ENCODE results near the gene HOXC13. TPM values are rescaled to one million over a fixed set of nuclear protein-coding genes. Genes with fewer than 3 reads are reported as not detected.

Gene HOXC13
- total RNA-seq, 3 donors from 2014 or later (not counting 1 experiment from before 2014, with no cell fraction given), result not detected

DNA sequence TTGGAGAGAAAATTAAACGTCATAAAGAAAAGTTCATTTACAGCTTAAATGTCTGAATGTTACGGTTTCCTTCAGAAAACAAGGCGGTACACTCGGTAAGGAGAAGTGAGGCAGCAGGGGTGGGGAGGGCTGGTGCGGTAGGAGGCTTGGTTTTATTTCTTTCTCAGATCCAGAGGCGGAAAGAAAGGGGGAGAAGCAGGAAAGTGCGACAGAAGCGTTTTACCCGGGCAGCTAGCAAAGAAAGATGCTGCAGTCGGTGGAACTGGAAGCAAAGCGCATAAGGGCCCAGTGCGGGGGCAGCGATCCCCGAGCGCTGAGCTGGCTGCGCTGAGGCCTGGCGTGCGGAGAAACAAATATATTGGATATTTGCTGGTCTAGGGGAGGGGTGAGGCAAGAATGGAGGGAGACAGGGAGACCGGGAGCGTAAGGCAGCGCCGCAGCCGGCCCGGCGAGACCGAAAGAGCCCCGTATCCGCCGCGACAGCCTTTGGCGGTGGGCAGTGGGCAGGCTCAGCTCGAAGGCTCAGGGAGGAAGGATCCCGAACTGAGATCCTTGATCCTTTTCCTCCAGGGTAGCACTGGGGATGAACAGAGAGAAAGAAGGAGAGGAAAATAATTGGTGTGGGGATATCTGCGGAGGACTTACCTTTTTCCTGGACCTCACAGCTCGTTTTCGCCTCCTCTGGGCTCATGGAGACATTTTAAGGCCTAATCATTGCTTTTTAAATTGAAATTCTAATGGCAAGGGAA, 27.9 kb downstream of the HOXC13 start:
- H3K4me3 ChIP-seq (ENCODE audit: low read length), result no peak overlapping the region
- TF ChIP-seq, protein P1, sequence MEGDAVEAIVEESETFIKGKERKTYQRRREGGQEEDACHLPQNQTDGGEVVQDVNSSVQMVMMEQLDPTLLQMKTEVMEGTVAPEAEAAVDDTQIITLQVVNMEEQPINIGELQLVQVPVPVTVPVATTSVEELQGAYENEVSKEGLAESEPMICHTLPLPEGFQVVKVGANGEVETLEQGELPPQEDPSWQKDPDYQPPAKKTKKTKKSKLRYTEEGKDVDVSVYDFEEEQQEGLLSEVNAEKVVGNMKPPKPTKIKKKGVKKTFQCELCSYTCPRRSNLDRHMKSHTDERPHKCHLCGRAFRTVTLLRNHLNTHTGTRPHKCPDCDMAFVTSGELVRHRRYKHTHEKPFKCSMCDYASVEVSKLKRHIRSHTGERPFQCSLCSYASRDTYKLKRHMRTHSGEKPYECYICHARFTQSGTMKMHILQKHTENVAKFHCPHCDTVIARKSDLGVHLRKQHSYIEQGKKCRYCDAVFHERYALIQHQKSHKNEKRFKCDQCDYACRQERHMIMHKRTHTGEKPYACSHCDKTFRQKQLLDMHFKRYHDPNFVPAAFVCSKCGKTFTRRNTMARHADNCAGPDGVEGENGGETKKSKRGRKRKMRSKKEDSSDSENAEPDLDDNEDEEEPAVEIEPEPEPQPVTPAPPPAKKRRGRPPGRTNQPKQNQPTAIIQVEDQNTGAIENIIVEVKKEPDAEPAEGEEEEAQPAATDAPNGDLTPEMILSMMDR (IDR thresholded peaks at IDR 0.05), result no peak
- Mint-ChIP-seq H3K4me3 (no peak overlapping the region), H3K27ac (no peak overlapping the region), H3K9me3 (no peaks in the 10 kb centered on the region), H3K36me3 (peaks cover 7% of the 10 kb centered on the region), H3K27me3 (ENCODE audit: low read depth in 2 of 2) (peaks cover 82 to 98% of the 10 kb centered on the region in 2 donors), H3K4me1 (peaks cover 31 to 33% of the 10 kb centered on the region in 2 donors)
- peaks cover 97% of the 10 kb centered on the region for H3K27me3 ChIP-seq (ENCODE audit: control insufficient read depth, insufficient read depth, low read length)
- intact Hi-C loops (cut with micrococcal nuclease), result no loop called here
- no peaks in the 10 kb centered on the region for H3K36me3 ChIP-seq (ENCODE audit: control insufficient read depth, insufficient read depth, low read length)
- no peak for ATAC-seq
- H3K9me3 ChIP-seq (ENCODE audit: control insufficient read depth, insufficient read depth, low read length), result no peaks in the 10 kb centered on the region
- H3K4me1 ChIP-seq (ENCODE audit: control insufficient read depth, insufficient read depth, low read length), result peaks cover 20% of the 10 kb centered on the region
- 12% methylated on average over 36 of the region's 36 CpGs for WGBS (ENCODE audit: insufficient coverage)
- H3K27ac ChIP-seq (ENCODE audit: low read length), result no peak overlapping the region
- DNase-seq, result no peak

DNA sequence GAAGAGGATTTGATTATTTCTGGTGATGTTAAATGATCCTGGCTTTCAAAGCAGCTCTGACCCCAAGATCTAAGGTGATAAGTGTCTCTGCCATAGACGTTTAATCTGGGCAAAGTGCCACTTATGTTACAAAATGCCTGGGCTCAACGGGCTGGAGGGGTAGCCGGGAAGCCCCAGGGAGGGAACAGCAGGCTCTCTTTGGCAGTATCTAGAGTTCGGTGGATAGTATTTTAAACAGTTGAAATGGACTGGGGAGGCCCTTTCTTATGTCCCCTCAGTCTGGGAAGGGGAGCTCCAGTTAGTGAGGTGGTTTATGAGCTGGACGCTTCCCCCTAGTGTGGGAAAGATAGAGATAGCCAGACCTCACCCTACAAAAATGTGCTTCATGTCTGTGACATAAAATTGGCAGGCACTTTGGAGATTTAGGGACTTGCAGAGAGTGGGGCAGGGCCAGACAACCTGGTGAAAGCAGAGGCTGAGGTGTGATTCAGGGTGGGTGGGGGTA, 28.8 kb downstream of the HOXC13 start:
- Mint-ChIP-seq H3K27ac (no peak overlapping the region), H3K9me3 (no peaks in the 10 kb centered on the region), H3K4me1 (peaks cover 31 to 33% of the 10 kb centered on the region in 2 donors), H3K4me3 (no peak overlapping the region), H3K36me3 (peaks cover 7% of the 10 kb centered on the region), H3K27me3 (ENCODE audit: low read depth in 2 of 2) (peaks cover 88 to 98% of the 10 kb centered on the region in 2 donors)
- peaks cover 97% of the 10 kb centered on the region for H3K27me3 ChIP-seq (ENCODE audit: control insufficient read depth, insufficient read depth, low read length)
- intact Hi-C loops (cut with micrococcal nuclease), result no loop called here
- H3K9me3 ChIP-seq (ENCODE audit: control insufficient read depth, insufficient read depth, low read length), result no peaks in the 10 kb centered on the region
- H3K4me3 ChIP-seq (ENCODE audit: low read length), result no peak overlapping the region
- H3K4me1 ChIP-seq (ENCODE audit: control insufficient read depth, insufficient read depth, low read length), result peaks cover 20% of the 10 kb centered on the region
- 14% methylated on average over 5 of the region's 5 CpGs for WGBS (ENCODE audit: insufficient coverage)
- H3K27ac ChIP-seq (ENCODE audit: low read length), result no peak overlapping the region
- ATAC-seq (no peak), DNase-seq (no peak)
- TF ChIP-seq, protein P1 (IDR thresholded peaks at IDR 0.05), result no peak
- no peaks in the 10 kb centered on the region for H3K36me3 ChIP-seq (ENCODE audit: control insufficient read depth, insufficient read depth, low read length)

DNA sequence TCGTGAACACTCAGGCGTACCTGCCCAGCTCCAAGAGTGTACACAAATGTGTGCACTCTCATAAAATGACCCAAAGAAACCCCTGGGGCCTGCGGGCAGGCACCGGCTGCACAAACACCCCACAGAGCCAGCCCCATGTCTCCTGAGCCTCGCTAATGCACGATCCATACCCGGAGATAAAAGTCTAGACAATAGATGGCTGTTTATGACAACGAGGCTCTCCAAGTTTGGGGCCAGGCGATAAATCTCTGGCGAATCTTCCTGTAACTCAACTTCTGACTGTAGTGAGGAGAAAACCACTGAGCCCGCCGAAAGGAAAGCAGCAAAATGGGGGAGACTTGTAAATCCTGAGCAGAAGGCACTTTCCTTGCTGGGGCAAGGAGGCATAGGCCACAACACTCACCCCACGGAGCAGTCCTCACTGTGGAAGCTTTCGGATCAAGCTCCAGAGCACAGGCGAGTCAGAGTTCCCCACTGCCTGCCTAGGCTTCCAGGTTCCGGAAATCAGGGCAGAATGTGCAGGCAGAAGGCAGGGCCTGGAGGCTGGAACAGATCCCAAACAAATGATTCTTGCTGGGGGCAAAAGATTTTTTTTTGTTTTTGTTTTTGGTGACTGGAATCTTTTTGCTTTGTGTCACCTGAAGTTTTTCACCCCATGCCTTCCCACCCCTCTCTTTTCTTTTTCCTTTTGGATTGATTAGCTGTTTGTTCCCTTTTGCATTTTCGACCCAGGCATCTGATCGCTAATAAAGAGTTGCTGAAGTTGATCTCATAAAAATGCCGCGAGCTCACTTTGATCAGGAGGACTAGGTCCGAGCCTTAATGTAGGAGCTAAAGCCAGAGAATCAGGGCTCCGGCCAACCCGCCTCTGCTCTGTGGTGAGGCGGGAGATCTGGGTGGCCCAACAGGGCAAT, 29.8 kb downstream of the HOXC13 start:
- H3K27ac ChIP-seq (ENCODE audit: low read length), result no peak overlapping the region
- TF ChIP-seq, protein P1 (IDR thresholded peaks at IDR 0.05), result no peak
- H3K36me3 ChIP-seq (ENCODE audit: control insufficient read depth, insufficient read depth, low read length), result no peaks in the 10 kb centered on the region
- 13% methylated on average over 24 of the region's 24 CpGs for WGBS (ENCODE audit: insufficient coverage)
- H3K36me3 Mint-ChIP-seq, result peaks cover 7% of the 10 kb centered on the region
- H3K4me3 Mint-ChIP-seq, result no peak overlapping the region
- no peak overlapping the region for H3K27ac Mint-ChIP-seq
- peaks cover 5% of the 10 kb centered on the region for H3K9me3 ChIP-seq (ENCODE audit: control insufficient read depth, insufficient read depth, low read length)
- H3K4me1 Mint-ChIP-seq, result peaks cover 33 to 40% of the 10 kb centered on the region in 2 donors
- DNase-seq (no peak), ATAC-seq (no peak)
- peaks cover 23% of the 10 kb centered on the region for H3K4me1 ChIP-seq (ENCODE audit: control insufficient read depth, insufficient read depth, low read length)
- intact Hi-C loops (cut with micrococcal nuclease), result no loop called here
- no peak overlapping the region for H3K4me3 ChIP-seq (ENCODE audit: low read length)
- peaks cover 97% of the 10 kb centered on the region for H3K27me3 ChIP-seq (ENCODE audit: control insufficient read depth, insufficient read depth, low read length)
- H3K9me3 Mint-ChIP-seq, result no peaks in the 10 kb centered on the region
- H3K27me3 Mint-ChIP-seq (ENCODE audit: low read depth in 2 of 2), result peaks cover 88 to 98% of the 10 kb centered on the region in 2 donors

Measured in natural killer cell (primary cell).